Measurements from ENCODE around the gene AGPAT3. TPM values are rescaled to one million over a fixed set of nuclear protein-coding genes. Genes with fewer than 3 reads are reported as not detected.

The AGPAT3 gene
- total and polyA plus RNA-seq, 9 donors, result 11.6 to 42.1 (median 31.9) TPM

DNA sequence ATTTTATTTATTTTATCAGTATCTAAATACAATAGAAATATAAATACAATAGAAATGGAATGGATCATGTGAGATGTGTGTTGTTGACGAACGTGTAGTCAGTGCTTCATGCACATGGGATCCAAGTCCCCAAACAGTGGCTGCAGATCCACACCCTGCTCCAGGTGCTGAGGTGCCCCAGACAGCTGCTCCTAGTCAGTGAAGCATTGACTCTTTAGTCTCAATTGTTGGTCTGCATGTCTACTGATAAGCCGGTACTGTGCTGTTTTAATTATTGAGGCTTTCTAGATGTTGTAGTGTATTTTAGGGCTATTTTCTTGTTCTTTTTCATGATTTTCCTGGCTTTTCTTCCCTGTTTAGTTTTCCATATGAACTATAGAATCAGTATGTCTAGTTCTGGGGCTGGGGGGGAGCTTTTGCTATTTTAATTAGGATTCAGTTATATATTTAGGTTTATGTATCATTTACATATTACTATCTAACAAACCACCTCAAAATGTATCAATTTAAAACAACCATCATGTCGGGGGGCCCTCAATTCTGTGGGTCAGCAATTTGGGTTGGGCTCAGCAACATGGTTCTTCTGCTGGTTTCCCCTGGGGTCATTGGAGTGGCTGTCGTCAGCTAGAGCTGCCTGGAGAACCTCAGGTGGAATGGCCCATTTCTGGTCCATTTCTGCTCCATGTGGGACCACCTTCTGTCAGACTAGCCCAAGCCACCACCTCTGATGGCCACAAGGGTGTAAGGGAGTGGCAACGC, 83.9 kb downstream of the AGPAT3 start:
- no peaks in the 10 kb centered on the region for H3K9me3 ChIP-seq
- intact Hi-C loops (cut with DNase I), result no loop called here
- no peak for DNase-seq

DNA sequence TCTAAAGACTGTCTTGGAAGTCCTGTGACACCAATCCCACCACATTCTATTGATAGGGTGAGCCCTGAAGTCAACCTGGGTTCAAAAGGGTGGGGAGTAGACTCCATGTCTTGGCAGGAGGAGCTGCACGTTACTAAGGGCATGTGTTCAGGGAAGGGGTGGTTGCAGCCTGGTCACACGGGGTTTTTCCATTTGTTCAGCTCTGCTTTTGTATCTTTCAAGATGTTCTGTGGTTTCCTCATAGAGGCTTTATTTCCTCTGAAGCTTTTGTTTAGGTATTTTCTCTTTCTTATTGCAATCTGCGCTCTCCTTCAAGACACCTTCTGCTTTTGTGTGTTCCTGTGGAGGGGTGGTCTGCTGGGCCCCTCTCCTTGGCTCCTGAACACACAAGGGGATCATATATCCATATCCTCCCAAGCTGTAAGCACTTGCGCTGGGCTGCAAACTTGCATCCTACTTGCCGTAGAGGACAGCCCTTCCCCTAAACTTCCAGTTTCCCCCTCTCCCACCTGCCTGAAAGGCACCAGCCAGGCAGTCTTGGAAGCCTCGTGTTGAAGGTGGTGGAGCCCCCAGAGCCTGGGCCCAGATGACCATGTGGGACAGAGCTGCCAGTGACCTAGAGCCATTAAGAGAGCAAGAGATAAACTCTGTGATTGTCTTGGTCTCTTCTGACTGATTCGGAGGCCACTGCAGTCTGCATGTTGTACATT, 84.6 kb downstream of the AGPAT3 start:
- Histone ChIP-seq H3K27ac (no peak overlapping the region), H3K4me1 (ENCODE audit: insufficient read depth) (no peaks in the 10 kb centered on the region), H3K27me3 (no peaks in the 10 kb centered on the region), H3K9me3 (no peaks in the 10 kb centered on the region), H3K4me3 (no peak overlapping the region), H3K36me3 (no peaks in the 10 kb centered on the region)
- TF ChIP-seq EP300 (IDR thresholded peaks at IDR 0.05), result no peak
- no peak for TF ChIP-seq POLR2A (IDR thresholded peaks at IDR 0.05)
- TF ChIP-seq, protein P1, sequence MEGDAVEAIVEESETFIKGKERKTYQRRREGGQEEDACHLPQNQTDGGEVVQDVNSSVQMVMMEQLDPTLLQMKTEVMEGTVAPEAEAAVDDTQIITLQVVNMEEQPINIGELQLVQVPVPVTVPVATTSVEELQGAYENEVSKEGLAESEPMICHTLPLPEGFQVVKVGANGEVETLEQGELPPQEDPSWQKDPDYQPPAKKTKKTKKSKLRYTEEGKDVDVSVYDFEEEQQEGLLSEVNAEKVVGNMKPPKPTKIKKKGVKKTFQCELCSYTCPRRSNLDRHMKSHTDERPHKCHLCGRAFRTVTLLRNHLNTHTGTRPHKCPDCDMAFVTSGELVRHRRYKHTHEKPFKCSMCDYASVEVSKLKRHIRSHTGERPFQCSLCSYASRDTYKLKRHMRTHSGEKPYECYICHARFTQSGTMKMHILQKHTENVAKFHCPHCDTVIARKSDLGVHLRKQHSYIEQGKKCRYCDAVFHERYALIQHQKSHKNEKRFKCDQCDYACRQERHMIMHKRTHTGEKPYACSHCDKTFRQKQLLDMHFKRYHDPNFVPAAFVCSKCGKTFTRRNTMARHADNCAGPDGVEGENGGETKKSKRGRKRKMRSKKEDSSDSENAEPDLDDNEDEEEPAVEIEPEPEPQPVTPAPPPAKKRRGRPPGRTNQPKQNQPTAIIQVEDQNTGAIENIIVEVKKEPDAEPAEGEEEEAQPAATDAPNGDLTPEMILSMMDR (IDR thresholded peaks at IDR 0.05), result no peak
- WGBS, 3 donors, result 89 to 93% (median 91%) methylated on average over 7 of the region's 7 CpGs
- intact Hi-C loops (cut with DNase I), result loop anchor here in 2 of 4 donors (5.0 to 10.0 kb wide), 2 partner anchors 45 to 292 kb away; partner anchors contain the start of genes HSF2BP (in 1 of the 2) and RRP1B (in 1 of the 2)
- no peak for DNase-seq

More for the DNA sequence above, 83.9 kb downstream of the AGPAT3 start:
- Histone ChIP-seq H3K4me1 (ENCODE audit: insufficient read depth) (no peaks in the 10 kb centered on the region), H3K36me3 (no peaks in the 10 kb centered on the region), H3K27me3 (no peaks in the 10 kb centered on the region), H3K4me3 (no peak overlapping the region), H3K27ac (no peak overlapping the region)
- TF ChIP-seq EP300 (IDR thresholded peaks at IDR 0.05) (no peak), POLR2A (IDR thresholded peaks at IDR 0.05) (no peak)
- TF ChIP-seq, protein P1 (IDR thresholded peaks at IDR 0.05), result no peak
- 90 to 99% (median 98%) methylated on average over 6 of the region's 6 CpGs for WGBS, 3 donors

DNA sequence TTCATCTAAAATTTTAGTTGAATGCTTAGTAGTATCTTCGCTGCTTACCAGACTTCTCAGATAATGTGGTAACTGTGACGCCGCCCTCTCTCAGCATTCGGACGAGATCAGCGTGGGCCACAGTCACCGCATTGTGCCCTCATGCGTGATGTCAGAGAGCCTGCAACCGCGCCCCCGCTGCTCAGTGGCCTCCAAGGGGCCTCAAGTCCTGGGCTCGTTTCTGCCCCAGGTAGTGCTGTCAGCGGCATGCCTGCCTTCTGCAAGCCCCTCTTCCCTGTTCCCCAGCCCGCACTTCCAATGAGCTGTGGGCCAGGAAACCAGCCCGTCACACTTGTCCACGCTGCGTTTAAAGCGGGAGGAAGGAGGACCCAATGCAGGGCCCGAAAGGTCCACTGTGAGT, 85.5 kb downstream of the AGPAT3 start:
- intact Hi-C loops (cut with DNase I), result loop anchor here in 2 of 4 donors (5.0 to 10.0 kb wide), 2 partner anchors 46 to 293 kb away; partner anchors contain the start of genes HSF2BP (in 1 of the 2) and RRP1B (in 1 of the 2)
- DNase-seq, result no peak
- Histone ChIP-seq H3K4me3 (no peak overlapping the region), H3K27ac (no peak overlapping the region), H3K27me3 (no peaks in the 10 kb centered on the region), H3K4me1 (ENCODE audit: insufficient read depth) (no peaks in the 10 kb centered on the region), H3K9me3 (no peaks in the 10 kb centered on the region), H3K36me3 (no peaks in the 10 kb centered on the region)
- no peak for TF ChIP-seq POLR2A (IDR thresholded peaks at IDR 0.05)
- no peak for TF ChIP-seq EP300 (IDR thresholded peaks at IDR 0.05)
- TF ChIP-seq, protein P1 (IDR thresholded peaks at IDR 0.05), result no peak
- WGBS, 3 donors, result 95 to 97% (median 96%) methylated on average over 19 of the region's 19 CpGs

DNA sequence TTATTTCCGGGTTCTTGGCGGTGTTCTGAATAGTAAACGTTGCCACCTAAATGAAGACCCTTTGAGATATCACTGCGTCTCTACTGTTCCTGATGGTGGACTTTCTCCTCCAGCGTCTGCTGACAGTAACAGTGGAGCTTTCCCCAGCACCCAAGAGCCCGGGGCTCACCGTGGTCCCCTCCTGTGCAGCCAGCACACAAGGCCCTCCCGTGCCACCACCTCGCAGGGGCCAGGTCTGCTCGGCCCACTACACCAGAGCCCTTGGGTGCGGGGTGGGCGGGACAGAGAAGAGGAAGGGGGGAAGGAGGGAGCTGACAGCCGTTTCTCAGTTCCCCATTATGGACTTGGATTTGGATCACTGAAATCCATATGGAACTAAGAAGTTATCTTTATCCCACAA, 85.9 kb downstream of the AGPAT3 start:
- no peaks in the 10 kb centered on the region for H3K4me1 ChIP-seq (ENCODE audit: insufficient read depth)
- TF ChIP-seq POLR2A (IDR thresholded peaks at IDR 0.05), result no peak
- TF ChIP-seq EP300 (IDR thresholded peaks at IDR 0.05), result no peak
- TF ChIP-seq, protein P1 (IDR thresholded peaks at IDR 0.05), result no peak
- no peaks in the 10 kb centered on the region for H3K9me3 ChIP-seq
- no peak overlapping the region for H3K4me3 ChIP-seq
- H3K27me3 ChIP-seq, result no peaks in the 10 kb centered on the region
- no peak overlapping the region for H3K27ac ChIP-seq
- no peaks in the 10 kb centered on the region for H3K36me3 ChIP-seq
- DNase-seq, result no peak
- 89 to 91% (median 89%) methylated on average over 13 of the region's 13 CpGs for WGBS, 3 donors
- intact Hi-C loops (cut with DNase I), result loop anchor here in 2 of 4 donors (5.0 to 10.0 kb wide), 2 partner anchors 46 to 294 kb away; partner anchors contain the start of genes HSF2BP (in 1 of the 2) and RRP1B (in 1 of the 2)

Measured in ovary (tissue), 9 donors.